OCI-LY1 (cell line): ENCODE measurements around the gene PVR.

Experiments
- H2AFZ ChIP-seq: fragments of 200-600 bp; sonication (generic), shearing (Covaris generic); 2 replicates; pipeline ENCODE4 v1.6.0; 2014; ENCODE audit warnings: antibody characterized with exemption, mild to moderate bottlenecking, low read length
- H3F3A ChIP-seq: fragments of 200-600 bp; sonication (generic), shearing (Covaris generic); 2 replicates; pipeline ENCODE4 v1.6.0; 2014; ENCODE audit warnings: mild to moderate bottlenecking, antibody characterized with exemption, low read length, moderate library complexity; ENCODE audit not compliant: insufficient read depth
- H3K27ac ChIP-seq: fragments of 200-600 bp; sonication (generic); 2 replicates; pipeline ENCODE4 v1.5.1; 2014; ENCODE audit warnings: low read length, mixed run types, mild to moderate bottlenecking, low read depth; ENCODE audit not compliant: poor library complexity, severe bottlenecking
- H3K27me3 ChIP-seq: fragments of 200-600 bp; sonication (generic); 2 replicates; pipeline ENCODE4 v1.6.0; 2014; ENCODE audit warnings: antibody characterized with exemption, mild to moderate bottlenecking, low read length, moderate library complexity; ENCODE audit not compliant: insufficient read depth
- H3K36me3 ChIP-seq: fragments of 200-600 bp; sonication (generic); 2 replicates; pipeline ENCODE4 v1.6.1; 2014; ENCODE audit warnings: mild to moderate bottlenecking, antibody characterized with exemption, low read length, moderate library complexity, mixed read lengths; ENCODE audit not compliant: insufficient read depth
- H3K4me1 ChIP-seq: fragments of 200-600 bp; sonication (generic); 2 replicates; pipeline ENCODE4 v1.5.1; 2014; ENCODE audit warnings: mild to moderate bottlenecking, low read length, moderate library complexity; ENCODE audit not compliant: insufficient read depth, severe bottlenecking
- H3K4me2 ChIP-seq: fragments of 200-600 bp; sonication (generic), shearing (Covaris generic); 2 replicates; pipeline ENCODE4 v1.6.1; 2014; ENCODE audit warnings: low read length
- H3K4me3 ChIP-seq: fragments of 200-600 bp; sonication (generic); 2 replicates; pipeline ENCODE4 v1.5.1; 2014; ENCODE audit warnings: low read length, low read depth, mild to moderate bottlenecking, mixed read lengths; ENCODE audit not compliant: poor library complexity, severe bottlenecking
- H3K79me2 ChIP-seq: fragments of 200-600 bp; shearing (Covaris generic); 2 replicates; pipeline ENCODE4 v1.6.1; 2016; ENCODE audit warnings: mixed run types, low read length, mixed read lengths; ENCODE audit not compliant: insufficient read depth
- H3K9ac ChIP-seq: fragments of 200-600 bp; sonication (generic), shearing (Covaris generic); 2 replicates; pipeline ENCODE4 v1.6.1; 2014; ENCODE audit warnings: mild to moderate bottlenecking, low read length, mixed read lengths
- H3K9me2 ChIP-seq: fragments of 200-600 bp; sonication (generic), shearing (Covaris generic); 2 replicates; pipeline ENCODE4 v1.6.1; 2014; ENCODE audit warnings: low read depth, mild to moderate bottlenecking, low read length, mixed read lengths
- H3K9me3 ChIP-seq: fragments of 200-600 bp; shearing (Covaris generic); 2 replicates; pipeline ENCODE4 v1.6.1; 2014; ENCODE audit warnings: low read length, mixed read lengths
- H4K20me1 ChIP-seq: fragments of 200-600 bp; sonication (generic), shearing (Covaris generic); 2 replicates; pipeline ENCODE4 v1.6.0; 2016; ENCODE audit warnings: mild to moderate bottlenecking, low read length; ENCODE audit not compliant: insufficient read depth
- EZH2 ChIP-seq: fragments of 200-600 bp; sonication (generic), shearing (Covaris generic); IDR thresholded peaks from 2 replicates; pipeline ENCODE4 v1.8.0; 2017; ENCODE audit warnings: borderline replicate concordance, mixed run types, mild to moderate bottlenecking, antibody characterized with exemption, low read length, moderate library complexity, mixed read lengths
- TF ChIP-seq, protein P1 (sequence below): fragments of 200-600 bp; sonication (generic), shearing (Covaris generic); IDR thresholded peaks from 2 replicates; pipeline ENCODE4 v1.5.1; 2017; ENCODE audit warnings: mild to moderate bottlenecking, antibody characterized with exemption, low read length, moderate library complexity, mixed read lengths

Gene PVR

GRCh38 chr19:44701228-44701627 lies 57.5 kb downstream of the PVR start:
- H3K27ac ChIP-seq, result no peak overlapping the region
- no peak overlapping the region for H2AFZ ChIP-seq
- H3K9me3 ChIP-seq, result no peaks in the 10 kb centered on the region
- no peaks in the 10 kb centered on the region for H3K79me2 ChIP-seq
- no peaks in the 10 kb centered on the region for H3K4me1 ChIP-seq
- H3K4me3 ChIP-seq, result no peak overlapping the region
- H3K9me2 ChIP-seq, result no peaks in the 10 kb centered on the region
- H3K9ac ChIP-seq, result no peak overlapping the region
- H3F3A ChIP-seq, result no peaks in the 10 kb centered on the region
- no peak overlapping the region for H3K4me2 ChIP-seq
- no peaks in the 10 kb centered on the region for H3K36me3 ChIP-seq
- H3K27me3 ChIP-seq, result peaks cover 10% of the 10 kb centered on the region
- TF ChIP-seq EZH2, result no peak
- TF ChIP-seq, protein P1, sequence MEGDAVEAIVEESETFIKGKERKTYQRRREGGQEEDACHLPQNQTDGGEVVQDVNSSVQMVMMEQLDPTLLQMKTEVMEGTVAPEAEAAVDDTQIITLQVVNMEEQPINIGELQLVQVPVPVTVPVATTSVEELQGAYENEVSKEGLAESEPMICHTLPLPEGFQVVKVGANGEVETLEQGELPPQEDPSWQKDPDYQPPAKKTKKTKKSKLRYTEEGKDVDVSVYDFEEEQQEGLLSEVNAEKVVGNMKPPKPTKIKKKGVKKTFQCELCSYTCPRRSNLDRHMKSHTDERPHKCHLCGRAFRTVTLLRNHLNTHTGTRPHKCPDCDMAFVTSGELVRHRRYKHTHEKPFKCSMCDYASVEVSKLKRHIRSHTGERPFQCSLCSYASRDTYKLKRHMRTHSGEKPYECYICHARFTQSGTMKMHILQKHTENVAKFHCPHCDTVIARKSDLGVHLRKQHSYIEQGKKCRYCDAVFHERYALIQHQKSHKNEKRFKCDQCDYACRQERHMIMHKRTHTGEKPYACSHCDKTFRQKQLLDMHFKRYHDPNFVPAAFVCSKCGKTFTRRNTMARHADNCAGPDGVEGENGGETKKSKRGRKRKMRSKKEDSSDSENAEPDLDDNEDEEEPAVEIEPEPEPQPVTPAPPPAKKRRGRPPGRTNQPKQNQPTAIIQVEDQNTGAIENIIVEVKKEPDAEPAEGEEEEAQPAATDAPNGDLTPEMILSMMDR, result no peak
- H4K20me1 ChIP-seq, result no peaks in the 10 kb centered on the region

DNA sequence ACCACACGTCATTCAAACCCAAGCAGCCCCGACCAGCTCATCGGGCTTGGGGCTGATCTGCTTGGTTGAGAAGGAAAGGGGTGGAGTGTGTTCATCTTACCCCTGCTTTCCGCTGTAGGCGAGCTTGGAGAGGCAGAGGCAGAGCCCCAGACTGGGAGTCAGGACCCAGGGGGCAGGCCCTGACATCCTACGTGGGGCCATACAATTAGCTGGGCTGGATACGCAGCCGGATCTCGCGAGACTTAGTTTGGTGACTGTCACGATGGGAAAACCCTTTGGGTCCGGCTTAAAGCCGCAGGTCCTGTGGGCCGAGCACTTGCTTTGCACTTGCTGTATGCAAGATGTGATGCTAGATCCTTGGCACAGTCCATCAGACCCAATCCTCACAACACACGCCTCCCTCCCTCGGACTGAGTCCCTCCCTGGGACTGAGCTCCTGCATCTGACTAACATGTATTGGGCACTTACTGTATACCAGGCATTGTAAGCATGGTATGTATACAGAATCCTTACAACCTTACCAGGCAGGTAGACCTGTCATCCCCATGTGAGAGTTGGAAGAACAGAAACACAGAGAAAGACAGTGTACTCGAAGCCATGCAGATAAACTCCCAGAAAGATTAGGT lies 59.0 kb downstream of the PVR start:
- H3K4me3 ChIP-seq, result no peak overlapping the region
- H3K27me3 ChIP-seq, result peaks cover 6% of the 10 kb centered on the region
- no peaks in the 10 kb centered on the region for H4K20me1 ChIP-seq
- H3K36me3 ChIP-seq, result no peaks in the 10 kb centered on the region
- no peaks in the 10 kb centered on the region for H3K79me2 ChIP-seq
- H3K9me3 ChIP-seq, result no peaks in the 10 kb centered on the region
- no peak overlapping the region for H3K9ac ChIP-seq
- no peaks in the 10 kb centered on the region for H3K4me1 ChIP-seq
- TF ChIP-seq, protein P1, result no peak
- TF ChIP-seq EZH2, result no peak
- H3K9me2 ChIP-seq, result no peaks in the 10 kb centered on the region
- no peak overlapping the region for H3K4me2 ChIP-seq
- H2AFZ ChIP-seq, result no peak overlapping the region
- no peak overlapping the region for H3K27ac ChIP-seq
- no peaks in the 10 kb centered on the region for H3F3A ChIP-seq

DNA sequence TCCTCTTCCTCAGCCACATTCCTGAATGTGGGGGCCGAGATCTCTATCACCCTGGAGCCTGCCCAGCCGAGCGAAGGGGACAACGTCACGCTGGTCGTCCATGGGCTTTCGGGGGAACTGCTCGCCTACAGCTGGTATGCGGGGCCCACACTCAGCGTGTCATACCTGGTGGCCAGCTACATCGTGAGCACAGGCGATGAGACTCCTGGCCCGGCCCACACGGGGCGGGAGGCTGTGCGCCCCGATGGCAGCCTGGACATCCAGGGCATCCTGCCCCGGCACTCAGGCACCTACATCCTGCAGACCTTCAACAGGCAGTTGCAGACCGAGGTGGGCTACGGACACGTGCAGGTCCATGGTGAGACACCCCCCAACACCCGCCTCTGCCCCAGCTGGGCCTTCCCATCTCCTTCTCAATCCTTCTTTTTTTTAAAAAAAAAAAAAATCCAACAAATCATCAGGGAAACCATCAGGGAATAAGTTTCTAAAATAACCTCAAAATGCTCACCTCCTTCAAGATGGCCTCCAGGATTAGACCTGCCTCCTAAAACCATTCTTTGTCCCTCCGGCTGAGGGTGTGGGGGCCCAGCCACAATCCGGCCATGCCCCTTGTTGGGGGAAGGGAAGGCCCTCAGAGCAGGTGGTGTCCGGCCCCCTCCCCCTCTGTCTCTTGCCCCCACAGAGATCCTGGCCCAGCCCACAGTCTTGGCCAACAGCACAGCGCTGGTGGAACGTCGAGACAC lies 59.8 kb downstream of the PVR start:
- H3F3A ChIP-seq, result no peaks in the 10 kb centered on the region
- no peak overlapping the region for H2AFZ ChIP-seq
- no peak overlapping the region for H3K4me2 ChIP-seq
- no peak overlapping the region for H3K9ac ChIP-seq
- no peaks in the 10 kb centered on the region for H3K36me3 ChIP-seq
- TF ChIP-seq, protein P1, result no peak
- no peak for TF ChIP-seq EZH2
- no peak overlapping the region for H3K27ac ChIP-seq
- H3K27me3 ChIP-seq, result peaks cover 3% of the 10 kb centered on the region
- H4K20me1 ChIP-seq, result no peaks in the 10 kb centered on the region
- H3K9me3 ChIP-seq, result no peaks in the 10 kb centered on the region
- H3K4me1 ChIP-seq, result no peaks in the 10 kb centered on the region
- H3K4me3 ChIP-seq, result no peak overlapping the region
- no peaks in the 10 kb centered on the region for H3K9me2 ChIP-seq
- H3K79me2 ChIP-seq, result no peaks in the 10 kb centered on the region
